GM19468 (cell line): ENCODE data around the gene C19orf12.
"Not testable (repeated sequence)": the region's sequence is repeated elsewhere in the genome, so short reads cannot be mapped to it uniquely, and the experiment has no call there.

Experiments used
- ATAC-seq: cut with Tn5 transposase; IDR thresholded peaks from one replicate; pipeline ENCODE4 v1.9.1; 2021; ENCODE audit warnings: mild to moderate bottlenecking, moderate library complexity, moderate number of reproducible peaks; ENCODE audit not compliant: unreplicated experiment; ENCODE audit errors: extremely low read depth

Gene C19orf12

GRCh38 chr19:29735829-29736228 is 20.8 kb upstream of the C19orf12 start:
- no peak for ATAC-seq

GRCh38 chr19:29731331-29731850 is 16.3 kb upstream of the C19orf12 start:
- ATAC-seq: no peak

- ATAC-seq: no peak
Observed at GRCh38 chr19:29727906-29728305, 12.8 kb upstream of the C19orf12 start.

GRCh38 chr19:29724746-29725145 is 9.7 kb upstream of the C19orf12 start:
- ATAC-seq: no peak

- ATAC-seq: no peak
Observed at GRCh38 chr19:29724102-29724641, 9.1 kb upstream of the C19orf12 start.

GRCh38 chr19:29717051-29717450 is 2.0 kb upstream of the C19orf12 start:
- no peak for ATAC-seq

- no peak for ATAC-seq
Observed at GRCh38 chr19:29715701-29716581, 880 bp upstream of the C19orf12 start.

- ATAC-seq: peak; percentile 4
Observed at GRCh38 chr19:29714371-29714952, 599 bp downstream of the C19orf12 start.

- no peak for ATAC-seq
Observed at GRCh38 chr19:29712744-29713516, 2.1 kb downstream of the C19orf12 start.

- no peak for ATAC-seq
Observed at GRCh38 chr19:29711584-29712132, 3.4 kb downstream of the C19orf12 start.

GRCh38 chr19:29709440-29709798 is 5.6 kb downstream of the C19orf12 start:
- ATAC-seq: not testable (repeated sequence)

GRCh38 chr19:29708554-29709439 is 6.3 kb downstream of the C19orf12 start:
- no peak for ATAC-seq

GRCh38 chr19:29706635-29707034 is 8.4 kb downstream of the C19orf12 start:
- ATAC-seq: no peak

- no peak for ATAC-seq
Observed at GRCh38 chr19:29705706-29706105, 9.4 kb downstream of the C19orf12 start.

GRCh38 chr19:29704562-29705558 is 10.2 kb downstream of the C19orf12 start:
- ATAC-seq: peak; percentile 75

- no peak for ATAC-seq
Observed at GRCh38 chr19:29702963-29703320, 12.1 kb downstream of the C19orf12 start.

- no peak for ATAC-seq
Observed at GRCh38 chr19:29702161-29702962, 12.7 kb downstream of the C19orf12 start.
